Gastroesophageal sphincter (tissue), 3 donors: ENCODE results near the gene RAB1B.

Source experiments
- CTCF ChIP-seq, 4 experiments: fragments of 200-600 bp in 2 of 4; fragments of 450-650 bp in 2 of 4; sonication (generic) in 1 of 4; IDR thresholded peaks; one replicate each; pipeline ENCODE4 v1.5.1; 2017 to 2019; ENCODE audit warnings: antibody characterized with exemption in 4 of 4, mild to moderate bottlenecking in 2 of 4, moderate library complexity in 2 of 4
- EP300 ChIP-seq: sonication (generic); formaldehyde crosslinking; IDR thresholded peaks from one replicate; pipeline ENCODE4 v1.6.1; 2017; ENCODE audit warnings: antibody characterized with exemption, mild to moderate bottlenecking

- no peak for TF ChIP-seq CTCF (IDR thresholded peaks at IDR 0.05)
- no peak for TF ChIP-seq EP300
These were observed 30.6 kb upstream of the RAB1B start for GRCh38 chr11:66237867-66238266.
